ENCODE data around the gene BCAS1.
"Not testable (repeated sequence)": the region's sequence is repeated elsewhere in the genome, so short reads cannot be mapped to it uniquely, and the experiment has no call there.

Gene BCAS1

DNA sequence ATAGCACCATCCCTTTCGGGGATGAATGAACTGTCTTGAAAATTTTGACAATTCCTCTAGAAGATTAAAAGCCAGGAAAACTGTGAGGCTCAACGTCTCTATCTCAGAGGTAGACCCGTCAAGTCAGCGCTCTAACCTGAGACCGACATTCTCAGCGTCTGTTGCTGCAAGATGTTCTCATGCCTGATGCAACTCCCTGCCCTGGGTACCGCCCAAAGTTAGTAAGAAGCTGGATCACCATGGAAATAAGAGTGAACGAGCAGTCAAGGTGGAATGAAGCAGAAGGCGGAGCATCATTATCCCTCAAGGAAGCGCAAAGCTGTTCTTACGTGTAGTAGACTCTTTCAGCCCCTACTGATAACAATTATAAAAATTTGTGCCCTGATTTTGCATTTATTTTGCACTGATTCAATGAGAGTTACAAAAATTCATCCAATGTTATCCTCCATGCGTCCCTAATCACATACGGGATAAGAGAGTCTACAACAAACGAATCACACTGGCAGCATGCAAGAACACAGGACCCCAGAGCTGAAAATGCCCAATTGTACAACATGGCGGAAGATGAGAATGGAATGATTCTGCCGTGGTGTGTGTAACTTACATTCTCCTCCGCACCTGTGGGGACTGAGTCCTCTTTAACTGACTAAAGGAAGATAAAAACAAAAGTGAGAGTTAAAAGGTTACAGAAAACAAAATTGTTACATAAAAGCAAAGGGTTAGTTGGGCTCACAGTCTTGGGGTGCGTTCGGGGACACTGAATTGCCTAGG lies 95.4 kb downstream of the BCAS1 start:
- Histone ChIP-seq H3K9me3 (ENCODE audit: control insufficient read depth, insufficient read depth, low read length) (no peaks in the 10 kb centered on the region), H3K36me3 (ENCODE audit: control insufficient read depth, insufficient read depth, low read length) (no peaks in the 10 kb centered on the region), H3K27me3 (ENCODE audit: control insufficient read depth, insufficient read depth, low read length) (no peaks in the 10 kb centered on the region), H3K4me3 (ENCODE audit: low read depth, low read length) (no peak overlapping the region), H3K9ac (ENCODE audit: low read depth, low read length) (no peak overlapping the region), H3K4me1 (ENCODE audit: control insufficient read depth, insufficient read depth, low read length) (no peaks in the 10 kb centered on the region)

DNA sequence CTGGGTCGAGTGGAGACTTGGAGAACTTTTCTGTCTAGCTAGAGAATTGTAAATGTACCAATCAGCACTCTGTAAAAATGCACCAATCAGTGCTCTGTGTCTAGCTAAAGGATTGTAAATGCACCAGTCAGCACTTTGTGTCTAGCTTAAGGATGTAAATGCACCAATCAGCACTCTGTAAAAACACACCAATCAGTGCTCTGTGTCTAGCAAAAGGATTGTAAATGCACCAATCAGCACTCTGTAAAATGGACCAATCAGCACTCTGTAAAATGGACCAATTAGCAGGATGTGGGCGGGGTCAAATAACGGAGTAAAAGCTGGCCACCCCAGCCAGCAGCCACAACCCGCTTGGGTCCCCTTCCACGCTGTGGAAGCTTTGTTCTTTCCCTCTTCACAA lies 96.5 kb downstream of the BCAS1 start:
- H3K9ac ChIP-seq (ENCODE audit: low read depth, low read length); H3K36me3 ChIP-seq (ENCODE audit: control insufficient read depth, insufficient read depth, low read length); H3K27me3 ChIP-seq (ENCODE audit: control insufficient read depth, insufficient read depth, low read length); H3K9me3 ChIP-seq (ENCODE audit: control insufficient read depth, insufficient read depth, low read length); H3K4me1 ChIP-seq (ENCODE audit: control insufficient read depth, insufficient read depth, low read length); H3K4me3 ChIP-seq (ENCODE audit: low read depth, low read length): not testable (repeated sequence)

DNA sequence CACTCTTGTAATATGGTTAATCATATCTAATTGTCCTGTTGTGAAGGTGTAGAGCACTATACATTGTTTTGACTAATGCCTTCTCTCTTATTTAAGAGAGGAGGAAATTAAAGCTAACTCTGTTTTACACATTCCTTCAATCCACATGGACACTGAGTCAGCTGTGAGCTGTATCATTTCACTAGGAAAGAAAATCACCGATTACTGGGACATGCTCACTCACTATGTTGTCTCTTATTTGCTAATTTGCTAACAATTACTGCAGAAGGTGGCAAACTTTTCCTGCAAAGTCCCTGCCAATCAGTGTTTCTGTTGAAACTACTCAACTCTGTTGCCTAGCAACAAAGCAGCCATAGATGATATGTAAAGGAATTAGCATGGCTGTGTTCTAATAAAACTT lies 98.2 kb downstream of the BCAS1 start:
- no peaks in the 10 kb centered on the region for H3K4me1 ChIP-seq (ENCODE audit: control insufficient read depth, insufficient read depth, low read length)
- no peaks in the 10 kb centered on the region for H3K9me3 ChIP-seq (ENCODE audit: control insufficient read depth, insufficient read depth, low read length)
- no peaks in the 10 kb centered on the region for H3K27me3 ChIP-seq (ENCODE audit: control insufficient read depth, insufficient read depth, low read length)
- no peak overlapping the region for H3K9ac ChIP-seq (ENCODE audit: low read depth, low read length)
- H3K4me3 ChIP-seq (ENCODE audit: low read depth, low read length), result no peak overlapping the region
- no peaks in the 10 kb centered on the region for H3K36me3 ChIP-seq (ENCODE audit: control insufficient read depth, insufficient read depth, low read length)

DNA sequence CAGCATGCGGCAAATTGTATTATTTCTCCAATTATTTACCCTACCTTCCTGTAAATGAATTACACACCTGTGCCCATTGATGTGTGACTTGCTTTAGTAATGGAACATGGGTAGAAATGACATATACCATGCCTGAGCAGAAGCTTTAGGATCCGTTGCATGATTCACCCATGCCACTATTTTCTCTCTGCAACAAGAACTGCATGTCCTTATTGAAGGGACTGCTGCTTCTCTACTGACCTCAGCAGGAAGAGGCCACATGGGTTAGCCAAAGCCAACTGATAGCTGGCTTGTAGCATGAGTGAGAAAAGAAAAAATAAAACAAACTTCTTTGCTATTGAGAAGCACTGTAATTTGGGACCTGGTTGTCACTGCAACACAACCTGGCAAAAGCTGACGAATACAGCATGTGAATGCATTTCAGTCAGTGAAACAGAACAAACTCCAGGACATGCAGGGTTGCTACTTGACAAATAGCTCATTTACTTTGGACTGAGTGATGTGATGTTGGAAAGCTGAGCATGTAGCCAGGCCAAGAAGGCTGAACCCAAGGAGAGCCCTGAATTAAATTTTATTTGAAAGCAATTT lies 99.2 kb downstream of the BCAS1 start:
- Histone ChIP-seq H3K36me3 (ENCODE audit: control insufficient read depth, insufficient read depth, low read length) (no peaks in the 10 kb centered on the region), H3K27me3 (ENCODE audit: control insufficient read depth, insufficient read depth, low read length) (no peaks in the 10 kb centered on the region), H3K4me1 (ENCODE audit: control insufficient read depth, insufficient read depth, low read length) (no peaks in the 10 kb centered on the region), H3K9me3 (ENCODE audit: control insufficient read depth, insufficient read depth, low read length) (no peaks in the 10 kb centered on the region), H3K4me3 (ENCODE audit: low read depth, low read length) (no peak overlapping the region), H3K9ac (ENCODE audit: low read depth, low read length) (no peak overlapping the region)

DNA sequence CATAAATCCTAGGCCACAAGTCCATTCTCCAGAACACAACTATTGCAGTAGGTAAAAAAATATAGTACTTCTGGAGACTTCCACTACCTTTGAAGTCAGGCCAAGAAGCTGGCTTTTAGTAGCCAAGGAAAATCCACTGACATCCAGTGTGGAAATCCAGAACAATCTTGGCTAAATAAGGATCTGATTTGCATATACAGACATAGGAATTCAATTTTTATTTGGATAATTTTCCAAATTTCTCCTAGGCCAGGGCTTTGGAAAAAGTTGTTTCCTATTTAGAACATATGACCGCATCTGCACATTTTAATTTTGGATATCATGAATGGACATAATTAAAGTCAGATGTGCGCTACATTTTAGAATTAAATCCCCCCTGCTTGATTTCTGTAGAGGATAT lies 100.2 kb downstream of the BCAS1 start:
- H3K9me3 ChIP-seq (ENCODE audit: control insufficient read depth, insufficient read depth, low read length), result no peaks in the 10 kb centered on the region
- no peak overlapping the region for H3K9ac ChIP-seq (ENCODE audit: low read depth, low read length)
- no peaks in the 10 kb centered on the region for H3K27me3 ChIP-seq (ENCODE audit: control insufficient read depth, insufficient read depth, low read length)
- H3K4me1 ChIP-seq (ENCODE audit: control insufficient read depth, insufficient read depth, low read length), result no peaks in the 10 kb centered on the region
- H3K36me3 ChIP-seq (ENCODE audit: control insufficient read depth, insufficient read depth, low read length), result no peaks in the 10 kb centered on the region
- H3K4me3 ChIP-seq (ENCODE audit: low read depth, low read length), result no peak overlapping the region

DNA sequence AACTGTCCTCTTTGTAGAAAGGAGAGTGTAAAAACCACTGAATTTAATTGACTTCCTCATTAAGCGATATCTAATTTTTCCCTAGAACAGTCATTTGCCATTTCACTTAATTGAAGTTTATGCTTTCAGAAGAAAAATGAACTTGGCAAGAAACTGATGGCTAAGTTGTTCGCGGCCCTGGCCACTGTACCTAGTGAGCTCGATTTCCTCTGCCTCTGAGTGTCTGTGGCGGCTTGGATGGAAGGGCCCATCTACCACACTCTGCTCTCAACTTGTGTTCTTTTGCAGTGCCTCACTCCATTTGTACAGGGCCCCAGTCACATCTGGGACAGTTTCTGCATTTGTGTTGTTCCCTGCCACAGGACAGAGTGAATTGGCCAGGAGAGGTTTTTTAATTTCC lies 102.9 kb downstream of the BCAS1 start:
- no peaks in the 10 kb centered on the region for H3K36me3 ChIP-seq (ENCODE audit: control insufficient read depth, insufficient read depth, low read length)
- H3K9me3 ChIP-seq (ENCODE audit: control insufficient read depth, insufficient read depth, low read length), result no peaks in the 10 kb centered on the region

DNA sequence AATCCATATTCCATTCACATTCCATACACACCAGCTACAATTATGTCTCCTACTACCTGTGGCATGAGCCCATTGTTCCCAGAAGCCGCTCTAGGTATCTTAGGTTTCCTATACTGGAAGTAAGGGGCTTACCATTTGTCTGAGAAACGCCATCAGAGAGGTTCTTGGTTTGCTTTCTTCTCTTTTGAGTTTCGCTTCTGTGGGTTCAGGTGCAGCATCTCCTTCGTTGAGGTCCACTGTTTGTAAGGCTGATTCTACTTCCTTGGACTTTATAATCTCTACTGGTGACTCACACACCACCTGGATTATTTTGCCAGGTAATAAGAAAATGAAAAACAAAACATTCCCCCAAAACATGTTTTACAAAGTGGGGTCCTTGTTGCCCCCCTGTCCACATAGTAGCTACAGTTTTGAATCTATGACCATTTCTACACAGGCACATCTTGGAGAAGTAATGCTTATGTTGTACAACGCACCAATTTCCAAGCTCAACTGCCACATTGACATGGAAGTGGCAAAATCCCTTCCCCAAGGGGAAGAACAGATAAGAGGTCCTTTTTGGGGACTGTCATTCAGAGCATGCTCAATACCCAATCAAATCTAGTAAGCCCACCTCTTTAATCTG lies 103.5 kb downstream of the BCAS1 start:
- Histone ChIP-seq H3K9me3 (ENCODE audit: control insufficient read depth, insufficient read depth, low read length) (no peaks in the 10 kb centered on the region), H3K4me3 (ENCODE audit: low read depth, low read length) (no peak overlapping the region), H3K9ac (ENCODE audit: low read depth, low read length) (no peak overlapping the region), H3K4me1 (ENCODE audit: control insufficient read depth, insufficient read depth, low read length) (no peaks in the 10 kb centered on the region), H3K27me3 (ENCODE audit: control insufficient read depth, insufficient read depth, low read length) (no peaks in the 10 kb centered on the region), H3K36me3 (ENCODE audit: control insufficient read depth, insufficient read depth, low read length) (no peaks in the 10 kb centered on the region)

More for the DNA sequence above, 102.9 kb downstream of the BCAS1 start:
- no peak overlapping the region for H3K4me3 ChIP-seq (ENCODE audit: low read depth, low read length)
- no peaks in the 10 kb centered on the region for H3K4me1 ChIP-seq (ENCODE audit: control insufficient read depth, insufficient read depth, low read length)
- no peak overlapping the region for H3K9ac ChIP-seq (ENCODE audit: low read depth, low read length)
- H3K27me3 ChIP-seq (ENCODE audit: control insufficient read depth, insufficient read depth, low read length), result no peaks in the 10 kb centered on the region

DNA sequence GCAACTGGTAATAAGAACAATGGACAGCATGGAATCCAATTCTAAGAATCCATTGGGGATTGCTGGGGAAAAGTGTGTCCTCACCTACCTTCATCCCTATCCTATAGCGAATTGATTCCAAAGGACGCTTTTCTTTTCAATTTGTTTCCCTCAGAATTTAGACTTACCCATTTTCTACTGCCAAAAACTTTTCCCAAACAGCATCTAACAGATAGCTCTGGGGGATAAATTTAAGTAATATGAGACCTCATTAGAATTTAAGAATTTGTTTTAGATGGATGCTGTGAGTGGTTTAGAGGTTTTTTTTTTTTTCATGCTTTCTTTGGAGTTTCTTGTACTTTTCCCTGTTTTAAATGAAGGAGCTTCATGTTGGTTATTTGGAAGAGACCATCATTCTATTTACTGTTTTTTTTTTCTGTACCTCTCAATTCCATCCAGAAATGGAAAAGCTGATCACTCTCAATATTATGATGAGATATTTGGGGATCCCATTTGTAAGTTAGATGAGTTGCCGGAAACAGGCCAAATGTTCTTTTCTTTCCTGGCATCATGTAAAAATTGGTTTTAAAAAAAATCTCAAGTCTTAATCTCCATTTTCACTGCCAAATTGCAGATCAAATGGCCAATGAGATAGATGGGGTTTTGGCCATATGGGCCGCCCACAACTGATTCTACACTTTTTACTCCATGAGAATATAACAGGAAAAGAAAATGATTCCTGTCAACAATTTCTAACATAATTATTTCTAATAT lies 105.7 kb downstream of the BCAS1 start:
- no peaks in the 10 kb centered on the region for H3K9me3 ChIP-seq (ENCODE audit: control insufficient read depth, insufficient read depth, low read length)
- H3K4me1 ChIP-seq (ENCODE audit: control insufficient read depth, insufficient read depth, low read length), result no peaks in the 10 kb centered on the region
- H3K27me3 ChIP-seq (ENCODE audit: control insufficient read depth, insufficient read depth, low read length), result no peaks in the 10 kb centered on the region
- no peak overlapping the region for H3K9ac ChIP-seq (ENCODE audit: low read depth, low read length)
- H3K36me3 ChIP-seq (ENCODE audit: control insufficient read depth, insufficient read depth, low read length), result no peaks in the 10 kb centered on the region
- H3K4me3 ChIP-seq (ENCODE audit: low read depth, low read length), result no peak overlapping the region

DNA sequence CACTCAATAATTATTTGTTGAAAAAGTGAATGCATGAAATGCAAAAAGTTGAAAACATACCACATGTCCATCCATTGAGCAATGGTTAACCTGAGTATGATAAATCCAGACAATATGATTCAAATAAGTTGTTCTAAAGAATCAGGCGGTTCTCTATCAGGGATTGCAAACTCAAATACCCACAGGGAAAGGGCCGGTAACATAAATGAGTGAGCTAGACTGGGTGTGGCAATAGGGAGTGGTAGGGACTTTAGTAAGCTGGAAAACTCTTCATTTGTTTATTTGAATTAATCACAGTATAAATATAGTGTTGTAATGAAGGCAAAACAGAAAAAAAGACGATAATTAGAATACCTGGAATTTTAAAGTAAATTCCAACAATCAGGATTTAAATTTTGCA lies 106.3 kb downstream of the BCAS1 start:
- H3K9me3 ChIP-seq (ENCODE audit: control insufficient read depth, insufficient read depth, low read length), result no peaks in the 10 kb centered on the region

DNA sequence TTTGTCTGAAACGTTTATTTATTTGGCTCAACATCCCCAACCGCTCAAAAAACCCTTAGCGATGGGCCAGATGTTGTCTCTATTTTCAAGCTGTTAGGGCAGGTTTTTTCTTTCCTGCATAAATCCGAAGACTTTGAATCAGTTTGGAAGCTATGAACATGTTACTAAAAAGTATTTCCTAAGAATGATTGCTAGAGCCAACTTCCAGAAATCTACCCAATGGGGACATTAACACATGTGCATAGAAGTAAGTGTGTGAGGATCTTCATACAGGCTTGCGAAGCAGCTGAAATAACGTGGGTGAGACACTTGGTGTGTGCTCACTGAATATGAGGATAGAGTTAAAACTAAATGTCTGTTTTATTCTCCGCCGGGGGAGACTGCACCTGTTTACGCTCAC lies 106.8 kb downstream of the BCAS1 start:
- no peaks in the 10 kb centered on the region for H3K9me3 ChIP-seq (ENCODE audit: control insufficient read depth, insufficient read depth, low read length)
- no peaks in the 10 kb centered on the region for H3K4me1 ChIP-seq (ENCODE audit: control insufficient read depth, insufficient read depth, low read length)
- H3K4me3 ChIP-seq (ENCODE audit: low read depth, low read length), result no peak overlapping the region
- no peak overlapping the region for H3K9ac ChIP-seq (ENCODE audit: low read depth, low read length)
- H3K36me3 ChIP-seq (ENCODE audit: control insufficient read depth, insufficient read depth, low read length), result no peaks in the 10 kb centered on the region
- H3K27me3 ChIP-seq (ENCODE audit: control insufficient read depth, insufficient read depth, low read length), result no peaks in the 10 kb centered on the region

More for the DNA sequence above, 106.3 kb downstream of the BCAS1 start:
- H3K4me3 ChIP-seq (ENCODE audit: low read depth, low read length), result no peak overlapping the region
- no peaks in the 10 kb centered on the region for H3K27me3 ChIP-seq (ENCODE audit: control insufficient read depth, insufficient read depth, low read length)
- H3K36me3 ChIP-seq (ENCODE audit: control insufficient read depth, insufficient read depth, low read length), result no peaks in the 10 kb centered on the region
- no peak overlapping the region for H3K9ac ChIP-seq (ENCODE audit: low read depth, low read length)
- H3K4me1 ChIP-seq (ENCODE audit: control insufficient read depth, insufficient read depth, low read length), result no peaks in the 10 kb centered on the region

DNA sequence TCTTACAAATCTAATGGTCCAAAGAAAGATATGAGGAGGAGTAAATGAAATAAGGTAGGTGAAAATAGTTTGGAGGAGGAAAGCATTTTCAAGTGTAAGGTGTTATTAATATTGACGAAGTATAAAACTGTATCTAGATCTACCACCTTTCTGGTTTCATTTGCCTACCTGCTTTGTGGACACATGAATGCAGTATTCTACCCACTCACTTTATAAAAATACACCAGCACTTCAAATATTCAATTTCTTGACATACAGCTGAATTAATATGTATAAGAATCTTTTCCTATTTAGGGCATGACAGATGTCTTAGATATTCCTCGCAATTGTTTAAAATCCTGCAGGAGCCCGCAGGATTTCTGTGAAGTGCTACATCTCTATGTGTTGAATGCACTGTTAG lies 108.0 kb downstream of the BCAS1 start:
- H3K4me3 ChIP-seq (ENCODE audit: low read depth, low read length), result no peak overlapping the region
- no peaks in the 10 kb centered on the region for H3K4me1 ChIP-seq (ENCODE audit: control insufficient read depth, insufficient read depth, low read length)
- no peaks in the 10 kb centered on the region for H3K9me3 ChIP-seq (ENCODE audit: control insufficient read depth, insufficient read depth, low read length)
- H3K27me3 ChIP-seq (ENCODE audit: control insufficient read depth, insufficient read depth, low read length), result no peaks in the 10 kb centered on the region
- H3K36me3 ChIP-seq (ENCODE audit: control insufficient read depth, insufficient read depth, low read length), result no peaks in the 10 kb centered on the region
- no peak overlapping the region for H3K9ac ChIP-seq (ENCODE audit: low read depth, low read length)
